GM12801 (cell line): ENCODE results near the gene PZP.

ENCODE experiments used
- CTCF ChIP-seq: IDR thresholded peaks from one replicate; pipeline ENCODE4 v1.5.1; 2011; ENCODE audit warnings: control low read depth; ENCODE audit not compliant: insufficient read length; ENCODE audit errors: extremely low read depth

Gene PZP

GRCh38 chr12:9104087-9104486 is 104.1 kb downstream of the PZP start:
- TF ChIP-seq CTCF = no peak

- TF ChIP-seq CTCF = no peak
These were observed 104.9 kb downstream of the PZP start for GRCh38 chr12:9103050-9103849.

- no peak for TF ChIP-seq CTCF
These were observed 107.0 kb downstream of the PZP start for GRCh38 chr12:9101018-9101687.

DNA sequence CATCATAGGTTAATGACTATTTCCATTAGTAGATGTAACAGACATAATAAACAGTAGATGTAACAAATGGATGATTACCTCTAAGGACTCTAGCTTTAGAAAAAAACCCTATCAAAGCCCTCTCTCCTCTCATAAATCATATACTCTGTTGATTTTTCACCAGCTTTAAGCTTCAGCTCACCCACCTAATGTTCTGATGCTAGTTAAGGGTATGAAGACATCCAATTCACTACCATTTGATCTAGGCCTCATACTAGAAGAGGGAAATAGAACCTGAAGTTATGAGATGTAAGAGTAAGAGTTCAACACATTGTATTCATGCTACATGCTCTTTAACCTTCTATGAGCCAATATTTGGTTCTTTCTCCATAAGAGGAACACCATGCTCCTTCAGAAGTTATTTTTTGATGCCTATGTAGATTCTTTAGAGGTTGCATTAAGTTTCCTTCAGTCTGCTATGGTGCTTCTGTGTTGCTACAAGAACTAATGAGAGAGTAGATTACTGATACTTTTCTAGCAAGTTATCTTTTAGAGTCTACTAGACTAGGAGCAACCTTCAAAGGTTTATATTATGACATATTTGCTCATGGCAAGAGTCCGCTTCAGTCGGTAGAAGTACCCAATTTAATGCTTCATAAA is 108.5 kb downstream of the PZP start:
- no peak for TF ChIP-seq CTCF
